ENCODE measurements around the gene PLEKHA7.

PLEKHA7 gene

GRCh38 chr11:16781936-16782919 is 232.0 kb downstream of the PLEKHA7 start:
- Histone ChIP-seq H3K4me3 (ENCODE audit: low read length) (no peak overlapping the region), H3K9me3 (ENCODE audit: control insufficient read depth, insufficient read depth, low read length) (no peaks in the 10 kb centered on the region), H4K20me1 (ENCODE audit: control insufficient read depth, insufficient read depth, low read depth, low read length) (no peaks in the 10 kb centered on the region), H3F3A (ENCODE audit: control insufficient read depth, insufficient read depth) (no peaks in the 10 kb centered on the region), H3K4me2 (ENCODE audit: low read length) (no peak overlapping the region), H3K27me3 (ENCODE audit: control insufficient read depth, low read length) (no peaks in the 10 kb centered on the region), H3K27ac (ENCODE audit: low read depth, low read length) (no peak overlapping the region), H3K4me1 (ENCODE audit: control insufficient read depth, low read length) (no peaks in the 10 kb centered on the region), H3K9me2 (replicated peaks; ENCODE audit: control insufficient read depth, low read length) (no peaks in the 10 kb centered on the region), H3K79me2 (ENCODE audit: control insufficient read depth, low read length) (no peaks in the 10 kb centered on the region), H3K36me3 (ENCODE audit: control insufficient read depth, low read length) (no peaks in the 10 kb centered on the region)
- no peak for TF ChIP-seq EZH2phosphoT487 (IDR thresholded peaks at IDR 0.05; ENCODE audit: borderline replicate concordance, low read length)
- TF ChIP-seq, protein P1, sequence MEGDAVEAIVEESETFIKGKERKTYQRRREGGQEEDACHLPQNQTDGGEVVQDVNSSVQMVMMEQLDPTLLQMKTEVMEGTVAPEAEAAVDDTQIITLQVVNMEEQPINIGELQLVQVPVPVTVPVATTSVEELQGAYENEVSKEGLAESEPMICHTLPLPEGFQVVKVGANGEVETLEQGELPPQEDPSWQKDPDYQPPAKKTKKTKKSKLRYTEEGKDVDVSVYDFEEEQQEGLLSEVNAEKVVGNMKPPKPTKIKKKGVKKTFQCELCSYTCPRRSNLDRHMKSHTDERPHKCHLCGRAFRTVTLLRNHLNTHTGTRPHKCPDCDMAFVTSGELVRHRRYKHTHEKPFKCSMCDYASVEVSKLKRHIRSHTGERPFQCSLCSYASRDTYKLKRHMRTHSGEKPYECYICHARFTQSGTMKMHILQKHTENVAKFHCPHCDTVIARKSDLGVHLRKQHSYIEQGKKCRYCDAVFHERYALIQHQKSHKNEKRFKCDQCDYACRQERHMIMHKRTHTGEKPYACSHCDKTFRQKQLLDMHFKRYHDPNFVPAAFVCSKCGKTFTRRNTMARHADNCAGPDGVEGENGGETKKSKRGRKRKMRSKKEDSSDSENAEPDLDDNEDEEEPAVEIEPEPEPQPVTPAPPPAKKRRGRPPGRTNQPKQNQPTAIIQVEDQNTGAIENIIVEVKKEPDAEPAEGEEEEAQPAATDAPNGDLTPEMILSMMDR (IDR thresholded peaks at IDR 0.05; ENCODE audit: low read depth, low read length, poor library complexity, severe bottlenecking), result no peak

- Histone ChIP-seq H3K79me2 (ENCODE audit: control insufficient read depth, low read length) (no peaks in the 10 kb centered on the region), H3K4me1 (ENCODE audit: control insufficient read depth, low read length) (no peaks in the 10 kb centered on the region), H3K36me3 (ENCODE audit: control insufficient read depth, low read length) (no peaks in the 10 kb centered on the region), H3K4me2 (ENCODE audit: low read length) (no peak overlapping the region), H3K27me3 (ENCODE audit: control insufficient read depth, low read length) (no peaks in the 10 kb centered on the region), H3K9me2 (replicated peaks; ENCODE audit: control insufficient read depth, low read length) (no peaks in the 10 kb centered on the region), H3F3A (ENCODE audit: control insufficient read depth, insufficient read depth) (no peaks in the 10 kb centered on the region), H3K27ac (ENCODE audit: low read depth, low read length) (no peak overlapping the region), H3K9me3 (ENCODE audit: control insufficient read depth, insufficient read depth, low read length) (no peaks in the 10 kb centered on the region), H3K4me3 (ENCODE audit: low read length) (no peak overlapping the region), H4K20me1 (ENCODE audit: control insufficient read depth, insufficient read depth, low read depth, low read length) (no peaks in the 10 kb centered on the region)
- TF ChIP-seq, protein P1 (IDR thresholded peaks at IDR 0.05; ENCODE audit: low read depth, low read length, poor library complexity, severe bottlenecking), result no peak
- TF ChIP-seq EZH2phosphoT487 (IDR thresholded peaks at IDR 0.05; ENCODE audit: borderline replicate concordance, low read length), result no peak
These were observed 233.3 kb downstream of the PLEKHA7 start for GRCh38 chr11:16780698-16781550.

- Histone ChIP-seq H4K20me1 (ENCODE audit: control insufficient read depth, insufficient read depth, low read depth, low read length) (no peaks in the 10 kb centered on the region), H3K79me2 (ENCODE audit: control insufficient read depth, low read length) (no peaks in the 10 kb centered on the region), H3K36me3 (ENCODE audit: control insufficient read depth, low read length) (no peaks in the 10 kb centered on the region), H3K27me3 (ENCODE audit: control insufficient read depth, low read length) (no peaks in the 10 kb centered on the region), H3K4me1 (ENCODE audit: control insufficient read depth, low read length) (no peaks in the 10 kb centered on the region), H3K9me2 (replicated peaks; ENCODE audit: control insufficient read depth, low read length) (no peaks in the 10 kb centered on the region), H3F3A (ENCODE audit: control insufficient read depth, insufficient read depth) (no peaks in the 10 kb centered on the region), H3K27ac (ENCODE audit: low read depth, low read length) (no peak overlapping the region), H3K4me2 (ENCODE audit: low read length) (no peak overlapping the region), H3K4me3 (ENCODE audit: low read length) (no peak overlapping the region), H3K9me3 (ENCODE audit: control insufficient read depth, insufficient read depth, low read length) (no peaks in the 10 kb centered on the region)
- TF ChIP-seq EZH2phosphoT487 (IDR thresholded peaks at IDR 0.05; ENCODE audit: borderline replicate concordance, low read length), result no peak
- TF ChIP-seq, protein P1 (IDR thresholded peaks at IDR 0.05; ENCODE audit: low read depth, low read length, poor library complexity, severe bottlenecking), result no peak
These were observed 234.1 kb downstream of the PLEKHA7 start for GRCh38 chr11:16780146-16780545.

Data from DOHH2 (cell line).